Skeletal muscle cell (primary cell): ENCODE data around the gene NSMF.
A peak's percentile ranks its signal among the peaks of the same experiment; 100 is the strongest.
"Not testable (repeated sequence)": the region's sequence is repeated elsewhere in the genome, so short reads cannot be mapped to it uniquely, and the experiment has no call there.

ENCODE experiments used
- DNase-seq: peaks from one replicate; pipeline ENCODE4 v3.0.0-alpha.2; 2010; ENCODE audit warnings: low read depth
- H3K4me3 ChIP-seq: 2 replicates; pipeline ENCODE4 v1.5.1; 2011; ENCODE audit warnings: low read depth, mild to moderate bottlenecking, control low read depth, low read length, moderate library complexity

NSMF gene

GRCh38 chr9:137460363-137461315, 1.5 kb upstream of the NSMF start:
- DNase-seq: no peak
- no peak overlapping the region for H3K4me3 ChIP-seq

GRCh38 chr9:137459601-137460362, 648 bp upstream of the NSMF start:
- H3K4me3 ChIP-seq: peak overlapping the region; percentile 83
- no peak for DNase-seq

- DNase-seq: no peak
Observed at GRCh38 chr9:137458194-137459151, 661 bp downstream of the NSMF start.

GRCh38 chr9:137457406-137458193, 1.5 kb downstream of the NSMF start:
- DNase-seq: no peak
- H3K4me3 ChIP-seq: peak overlapping the region; percentile 83

More at GRCh38 chr9:137458194-137459151, 661 bp downstream of the NSMF start:
- peak overlapping the region; percentile 83 for H3K4me3 ChIP-seq

- no peak for DNase-seq
- no peak overlapping the region for H3K4me3 ChIP-seq
Observed at GRCh38 chr9:137456864-137457405, 2.2 kb downstream of the NSMF start.

- DNase-seq: peak; percentile 25
- H3K4me3 ChIP-seq: no peak overlapping the region
Observed at GRCh38 chr9:137456061-137456863, 2.9 kb downstream of the NSMF start.

- no peak for DNase-seq
- H3K4me3 ChIP-seq: no peak overlapping the region
Observed at GRCh38 chr9:137455359-137455991, 3.7 kb downstream of the NSMF start.

GRCh38 chr9:137454597-137455358, 4.4 kb downstream of the NSMF start:
- no peak overlapping the region for H3K4me3 ChIP-seq
- no peak for DNase-seq

GRCh38 chr9:137454145-137454596, 5.0 kb downstream of the NSMF start:
- no peak for DNase-seq
- H3K4me3 ChIP-seq: peak overlapping the region; percentile 21

GRCh38 chr9:137453643-137454081, 5.5 kb downstream of the NSMF start:
- peak overlapping the region; percentile 37 for H3K4me3 ChIP-seq

GRCh38 chr9:137452761-137453642, 6.1 kb downstream of the NSMF start:
- H3K4me3 ChIP-seq: peak overlapping the region; percentile 37
- DNase-seq: no peak

More at GRCh38 chr9:137453643-137454081, 5.5 kb downstream of the NSMF start:
- DNase-seq: peak; percentile 27

- DNase-seq: no peak
- no peak overlapping the region for H3K4me3 ChIP-seq
Observed at GRCh38 chr9:137452006-137452760, 7.0 kb downstream of the NSMF start.

GRCh38 chr9:137451264-137452005, 7.7 kb downstream of the NSMF start:
- not testable (repeated sequence) for DNase-seq, H3K4me3 ChIP-seq
